ENCODE data around the gene ANO7. TPM values are rescaled to one million over a fixed set of nuclear protein-coding genes. Genes with fewer than 3 reads are reported as not detected.

Gene ANO7
- total and polyA plus RNA-seq, 2 of the 13 experiments (the other 11 are each of a cell fraction or from before 2014, with no cell fraction given) = 4.1 to 4.9 TPM

DNA sequence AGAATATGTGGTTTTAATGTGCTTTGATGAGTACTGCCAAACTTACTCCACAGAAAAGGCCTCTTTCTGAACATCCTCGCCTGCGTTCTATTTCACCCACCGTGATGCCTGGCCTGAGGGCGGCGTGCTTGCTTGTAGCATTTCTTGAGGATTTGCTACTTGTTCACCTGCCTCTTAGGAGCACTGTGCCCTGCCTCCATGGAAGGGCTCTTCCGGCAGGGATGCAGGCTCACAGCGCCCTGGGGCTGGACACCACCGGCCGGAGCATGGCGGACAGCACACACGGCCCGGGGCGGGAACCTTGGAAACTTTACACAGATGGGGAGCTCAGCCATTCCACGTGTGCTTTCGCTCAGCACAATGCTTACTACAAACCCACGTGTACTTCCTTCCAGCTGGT, 37.1 kb downstream of the ANO7 start (continued):
- TF ChIP-seq ZBTB33 (CRISPR knock-in tag; IDR thresholded peaks at IDR 0.05) = peak; percentile 84
- no peak for TF ChIP-seq ZNF451 (CRISPR knock-in tag; IDR thresholded peaks at IDR 0.05)
- TF ChIP-seq, protein P1, sequence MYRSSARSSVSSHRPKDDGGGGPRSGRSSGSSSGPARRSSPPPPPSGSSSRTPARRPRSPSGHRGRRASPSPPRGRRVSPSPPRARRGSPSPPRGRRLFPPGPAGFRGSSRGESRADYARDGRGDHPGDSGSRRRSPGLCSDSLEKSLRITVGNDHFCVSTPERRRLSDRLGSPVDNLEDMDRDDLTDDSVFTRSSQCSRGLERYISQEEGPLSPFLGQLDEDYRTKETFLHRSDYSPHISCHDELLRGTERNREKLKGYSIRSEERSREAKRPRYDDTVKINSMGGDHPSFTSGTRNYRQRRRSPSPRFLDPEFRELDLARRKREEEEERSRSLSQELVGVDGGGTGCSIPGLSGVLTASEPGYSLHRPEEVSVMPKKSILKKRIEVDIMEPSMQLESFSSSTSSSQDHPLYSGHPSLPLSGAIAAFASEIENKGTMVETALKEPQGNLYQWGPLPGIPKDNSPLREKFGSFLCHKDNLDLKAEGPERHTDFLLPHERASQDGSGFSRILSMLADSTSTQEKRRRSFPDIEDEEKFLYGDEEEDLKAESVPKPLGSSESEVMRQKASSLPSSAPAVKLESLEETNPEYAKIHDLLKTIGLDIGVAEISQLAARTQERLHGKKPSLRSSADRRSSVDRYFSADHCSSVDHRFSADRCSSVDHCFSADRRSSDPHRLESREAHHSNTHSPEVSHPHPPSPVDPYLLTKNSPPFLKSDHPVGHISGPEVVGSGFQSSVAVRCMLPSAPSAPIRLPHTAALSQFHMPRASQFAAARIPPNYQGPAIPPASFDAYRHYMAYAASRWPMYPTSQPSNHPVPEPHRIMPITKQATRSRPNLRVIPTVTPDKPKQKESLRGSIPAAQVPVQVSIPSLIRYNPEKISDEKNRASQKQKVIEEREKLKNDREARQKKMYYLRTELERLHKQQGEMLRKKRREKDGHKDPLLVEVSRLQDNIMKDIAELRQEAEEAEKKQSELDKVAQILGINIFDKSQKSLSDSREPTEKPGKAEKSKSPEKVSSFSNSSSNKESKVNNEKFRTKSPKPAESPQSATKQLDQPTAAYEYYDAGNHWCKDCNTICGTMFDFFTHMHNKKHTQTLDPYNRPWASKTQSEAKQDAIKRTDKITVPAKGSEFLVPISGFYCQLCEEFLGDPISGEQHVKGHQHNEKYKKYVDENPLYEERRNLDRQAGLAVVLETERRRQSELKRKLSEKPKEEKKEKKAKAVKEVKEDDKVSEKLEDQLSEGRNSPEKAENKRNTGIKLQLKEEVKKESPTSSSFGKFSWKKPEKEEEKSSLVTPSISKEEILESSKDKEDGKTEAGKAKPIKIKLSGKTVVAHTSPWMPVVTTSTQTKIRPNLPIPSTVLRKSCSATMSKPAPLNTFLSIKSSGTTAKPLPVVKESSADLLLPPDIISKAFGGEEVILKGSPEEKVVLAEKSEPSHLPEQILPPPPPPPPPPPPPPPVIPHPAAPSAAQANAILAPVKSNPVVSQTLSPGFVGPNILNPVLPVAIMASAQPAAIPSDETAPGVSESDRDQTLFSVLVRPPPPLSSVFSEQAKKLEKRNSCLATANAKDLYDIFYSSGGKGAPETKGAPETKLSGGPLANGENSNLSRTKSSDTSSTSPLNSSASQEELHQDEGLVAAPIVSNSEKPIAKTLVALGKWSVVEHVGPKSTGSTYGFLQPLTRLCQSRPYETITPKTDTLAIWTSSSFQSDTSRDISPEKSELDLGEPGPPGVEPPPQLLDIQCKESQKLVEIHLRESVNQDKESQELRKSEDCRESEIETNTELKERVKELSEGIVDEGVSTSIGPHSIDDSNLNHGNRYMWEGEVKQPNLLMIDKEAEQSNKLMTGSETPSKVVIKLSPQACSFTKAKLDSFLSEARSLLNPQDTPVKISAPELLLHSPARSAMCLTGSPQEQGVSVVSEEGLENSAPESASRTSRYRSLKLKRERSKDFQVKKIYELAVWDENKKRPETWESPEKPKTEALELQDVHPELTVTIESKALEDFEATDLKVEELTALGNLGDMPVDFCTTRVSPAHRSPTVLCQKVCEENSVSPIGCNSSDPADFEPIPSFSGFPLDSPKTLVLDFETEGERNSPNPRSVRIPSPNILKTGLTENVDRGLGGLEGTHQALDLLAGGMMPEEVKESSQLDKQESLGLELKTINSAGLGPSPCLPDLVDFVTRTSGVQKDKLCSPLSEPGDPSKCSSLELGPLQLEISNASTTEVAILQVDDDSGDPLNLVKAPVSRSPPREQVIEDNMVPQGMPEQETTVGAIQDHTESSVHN (CRISPR knock-in tag; IDR thresholded peaks at IDR 0.05) = 0 out of 2 replicates have a peak, but pooled peaks have one; percentile 26
- no peak for TF ChIP-seq PLRG1 (conservative IDR thresholded peaks at IDR 0.05)
